H9 (cell line): Measurements from ENCODE around the gene FUT8. TPM values are rescaled to one million over a fixed set of nuclear protein-coding genes. Genes with fewer than 3 reads are reported as not detected.

Experiments used
- DNase-seq: peaks from one replicate; pipeline ENCODE4 v3.0.0-alpha.2; 2017
- H2AFZ ChIP-seq: one replicate; pipeline ENCODE4 v1.6.1; 2013; ENCODE audit warnings: mild to moderate bottlenecking, low read length, control low read depth, moderate library complexity
- H2AK5ac ChIP-seq: 2 replicates; pipeline ENCODE4 v1.6.1; 2013; ENCODE audit warnings: low read length, control low read depth, mixed read lengths; ENCODE audit not compliant: insufficient read length
- H2BK120ac ChIP-seq: one replicate; pipeline ENCODE4 v1.6.1; 2013; ENCODE audit warnings: low read depth, mild to moderate bottlenecking, low read length, control low read depth, inconsistent platforms; ENCODE audit not compliant: poor library complexity, severe bottlenecking
- H2BK12ac ChIP-seq: 2 replicates; pipeline ENCODE4 v1.6.1; 2013; ENCODE audit warnings: low read length, control low read depth, mixed read lengths, low read depth; ENCODE audit not compliant: insufficient read length
- H2BK15ac ChIP-seq: 2 replicates; pipeline ENCODE4 v1.6.1; 2013; ENCODE audit warnings: low read depth, low read length, control low read depth
- H2BK20ac ChIP-seq: one replicate; pipeline ENCODE4 v1.6.1; 2013; ENCODE audit warnings: low read depth, mild to moderate bottlenecking, low read length, control low read depth, inconsistent platforms; ENCODE audit not compliant: poor library complexity, severe bottlenecking
- H2BK5ac ChIP-seq: 2 replicates; pipeline ENCODE4 v1.6.1; 2013; ENCODE audit warnings: low read length, control low read depth, mixed read lengths; ENCODE audit not compliant: insufficient read length
- H3K14ac ChIP-seq: 2 replicates; pipeline ENCODE4 v1.6.1; 2013; ENCODE audit warnings: low read length, control low read depth; ENCODE audit not compliant: insufficient read depth
- H3K18ac ChIP-seq: 2 replicates; pipeline ENCODE4 v1.6.1; 2013; ENCODE audit warnings: low read depth, mild to moderate bottlenecking, mixed read lengths, low read length, control low read depth; ENCODE audit not compliant: insufficient read length
- H3K23ac ChIP-seq: 2 replicates; pipeline ENCODE4 v1.6.1; 2013; ENCODE audit warnings: low read length, control low read depth, mixed read lengths, low read depth; ENCODE audit not compliant: insufficient read length
- H3K23me2 ChIP-seq: 2 replicates; pipeline ENCODE4 v1.6.1; 2013; ENCODE audit warnings: low read depth, mild to moderate bottlenecking, mixed read lengths, low read length, control low read depth; ENCODE audit not compliant: insufficient read length, poor library complexity, severe bottlenecking
- H3K27ac ChIP-seq: 2 replicates; pipeline ENCODE4 v1.5.1; 2013; ENCODE audit warnings: low read length, control low read depth, mixed read lengths, low read depth; ENCODE audit not compliant: insufficient read length
- H3K27me3 ChIP-seq: 2 replicates; pipeline ENCODE4 v1.6.1; 2013; ENCODE audit warnings: low read length, control low read depth, inconsistent platforms; ENCODE audit not compliant: insufficient read depth
- H3K4ac ChIP-seq: 2 replicates; pipeline ENCODE4 v1.6.1; 2013; ENCODE audit warnings: low read depth, mild to moderate bottlenecking, control low read depth, inconsistent platforms, low read length, moderate library complexity
- H3K4me1 ChIP-seq: 2 replicates; pipeline ENCODE4 v1.6.1; 2013; ENCODE audit warnings: low read length, control low read depth, inconsistent platforms; ENCODE audit not compliant: insufficient read depth
- H3K4me2 ChIP-seq: 2 replicates; pipeline ENCODE4 v1.6.1; 2013; ENCODE audit warnings: low read length, control low read depth, mixed read lengths; ENCODE audit not compliant: insufficient read length, insufficient read depth
- H3K56ac ChIP-seq: 2 replicates; pipeline ENCODE4 v1.6.1; 2013; ENCODE audit warnings: low read depth, mild to moderate bottlenecking, mixed read lengths, low read length, control low read depth; ENCODE audit not compliant: insufficient read length
- H3K79me1 ChIP-seq: 2 replicates; pipeline ENCODE4 v1.6.1; 2013; ENCODE audit warnings: low read depth, mild to moderate bottlenecking, moderate library complexity, low read length, control low read depth, inconsistent platforms; ENCODE audit not compliant: insufficient read depth, poor library complexity, severe bottlenecking
- H3K79me2 ChIP-seq: 2 replicates; pipeline ENCODE4 v1.6.1; 2013; ENCODE audit warnings: low read length, control low read depth, inconsistent platforms; ENCODE audit not compliant: insufficient read depth
- H3K9ac ChIP-seq: 2 replicates; pipeline ENCODE4 v1.6.1; 2013; ENCODE audit warnings: low read length, control low read depth, mixed read lengths; ENCODE audit not compliant: insufficient read length; ENCODE audit errors: extremely low read depth
- H3K9me3 ChIP-seq: one replicate; pipeline ENCODE4 v1.6.1; 2013; ENCODE audit warnings: low read depth, low read length, inconsistent platforms; ENCODE audit not compliant: control insufficient read depth
- H3T11ph ChIP-seq: one replicate; pipeline ENCODE4 v1.6.1; 2013; ENCODE audit warnings: mild to moderate bottlenecking, low read length, control low read depth, inconsistent platforms
- H4K20me1 ChIP-seq: one replicate; pipeline ENCODE4 v1.6.1; 2013; ENCODE audit not compliant: control insufficient read depth, insufficient read length, insufficient read depth
- H4K5ac ChIP-seq: 2 replicates; pipeline ENCODE4 v1.6.1; 2013; ENCODE audit warnings: low read depth, mild to moderate bottlenecking, mixed read lengths, low read length, control low read depth; ENCODE audit not compliant: insufficient read length
- H4K8ac ChIP-seq: replicated peaks from 2 replicates; pipeline ENCODE4 v1.6.1; 2013; ENCODE audit warnings: low read length, control low read depth, mixed read lengths, low read depth; ENCODE audit not compliant: insufficient read length
- H4K91ac ChIP-seq: 2 replicates; pipeline ENCODE4 v1.6.1; 2013; ENCODE audit warnings: low read depth, mild to moderate bottlenecking, moderate library complexity, mixed read lengths, low read length, control low read depth; ENCODE audit not compliant: insufficient read length
- H3K27ac Mint-ChIP-seq, 3 experiments: 2 replicates in 2 of 3; 3 replicates in 1 of 3; pipeline ENCODE4 v1.8.0; 2020 to 2021; ENCODE audit warnings: mixed read lengths in 3 of 3, mild to moderate bottlenecking in 1 of 3, moderate library complexity in 1 of 3
- H3K27me3 Mint-ChIP-seq: 2 replicates; pipeline ENCODE4 v1.8.0; 2021; ENCODE audit warnings: low read depth, mild to moderate bottlenecking, moderate library complexity, mixed read lengths
- H3K36me3 Mint-ChIP-seq, 3 experiments: 2 replicates in 2 of 3; 3 replicates in 1 of 3; pipeline ENCODE4 v1.8.0; 2020 to 2021; ENCODE audit warnings: low read depth in 3 of 3, mixed read lengths in 3 of 3; ENCODE audit not compliant: insufficient read depth in 1 of 3
- H3K4me1 Mint-ChIP-seq, 2 experiments: 2 replicates each; pipeline ENCODE4 v1.8.0; 2020; ENCODE audit warnings: mixed read lengths in 2 of 2
- H3K4me3 Mint-ChIP-seq, 2 experiments: 2 replicates in 1 of 2; 3 replicates in 1 of 2; pipeline ENCODE4 v1.8.0; 2020 to 2021; ENCODE audit warnings: mild to moderate bottlenecking in 2 of 2, mixed read lengths in 2 of 2, moderate library complexity in 1 of 2
- H3K9me3 Mint-ChIP-seq, 2 experiments: 2 replicates in 1 of 2; 3 replicates in 1 of 2; pipeline ENCODE4 v1.8.0; 2020; ENCODE audit warnings: mild to moderate bottlenecking in 2 of 2, mixed read lengths in 2 of 2, moderate library complexity in 1 of 2
- WGBS: extraction: QIAGEN DNeasy Blood & Tissue Kit; methylation state at CpG from one replicate; pipeline ENCODE4 v1.1.7; 2013; ENCODE audit warnings: missing lambda C conversion rate, low lambda C conversion rate, mixed read lengths; ENCODE audit not compliant: insufficient read length; ENCODE audit errors: extremely low coverage; 5-methylcytosine and 5-hydroxymethylcytosine counted together
- total RNA-seq: library from RNA; stranded (reverse); gene quantifications from 2 replicates; pipeline ENCODE4 v1.2.1, GENCODE V29; 2021
- TF ChIP-seq, protein P1 (sequence below): fragments of 200-600 bp; sonication (generic); conservative IDR thresholded peaks from 3 replicates; pipeline ENCODE4 v1.8.0; 2021; ENCODE audit warnings: antibody characterized with exemption, mild to moderate bottlenecking

The FUT8 gene
- total RNA-seq, 1 experiment from 2014 or later = 44.3 TPM

DNA sequence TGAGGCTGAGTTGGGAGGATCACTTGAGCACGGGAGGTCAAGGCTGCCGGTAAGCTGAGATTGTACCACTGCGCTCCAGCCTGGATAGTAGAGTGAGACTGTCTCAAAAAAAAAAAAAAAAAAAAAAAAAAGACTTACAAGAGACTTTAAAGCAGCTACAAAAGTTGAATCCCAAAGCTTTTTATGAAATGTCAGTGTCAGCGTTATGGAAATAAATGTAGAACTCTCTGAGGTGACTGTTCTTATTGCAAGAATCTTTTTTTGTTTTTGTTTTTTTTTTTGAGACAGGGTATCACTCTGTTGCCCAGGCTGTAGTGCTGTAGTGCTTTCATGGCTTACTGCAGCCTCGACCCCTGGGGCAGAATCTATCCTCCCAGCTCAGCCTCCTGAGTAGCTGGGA is 17.2 kb downstream of the FUT8 start:
- H2BK120ac ChIP-seq = no peak overlapping the region
- no peaks in the 10 kb centered on the region for H3K9me3 ChIP-seq
- no peak overlapping the region for H3K4ac ChIP-seq
- H4K20me1 ChIP-seq = no peaks in the 10 kb centered on the region
- H3K4me2 ChIP-seq = no peak overlapping the region
- no peak overlapping the region for H2BK15ac ChIP-seq
- H3K23me2 ChIP-seq = no peaks in the 10 kb centered on the region
- Mint-ChIP-seq H3K27me3 (no peaks in the 10 kb centered on the region), H3K9me3 (no peaks in the 10 kb centered on the region; a peak in 1 of 5 replicates), H3K36me3 (peaks cover 0 to 3% (median 0%) of the 10 kb centered on the region in 3 experiments; a peak in 1 of 7 replicates), H3K27ac (no peak overlapping the region), H3K4me3 (no peak overlapping the region), H3K4me1 (peaks cover 24 to 34% of the 10 kb centered on the region in 2 experiments)
- H3K79me2 ChIP-seq = no peaks in the 10 kb centered on the region
- no peak overlapping the region for H2BK5ac ChIP-seq
- no peak overlapping the region for H3K18ac ChIP-seq
- H3K56ac ChIP-seq = no peak overlapping the region
- no peaks in the 10 kb centered on the region for H3K79me1 ChIP-seq
- H3K27ac ChIP-seq = no peak overlapping the region
- H3K14ac ChIP-seq = no peak overlapping the region
- H2AK5ac ChIP-seq = no peak overlapping the region
- H4K91ac ChIP-seq = no peak overlapping the region
- DNase-seq = no peak
- H3K9ac ChIP-seq = no peak overlapping the region
- H4K5ac ChIP-seq = no peak overlapping the region
- TF ChIP-seq, protein P1, sequence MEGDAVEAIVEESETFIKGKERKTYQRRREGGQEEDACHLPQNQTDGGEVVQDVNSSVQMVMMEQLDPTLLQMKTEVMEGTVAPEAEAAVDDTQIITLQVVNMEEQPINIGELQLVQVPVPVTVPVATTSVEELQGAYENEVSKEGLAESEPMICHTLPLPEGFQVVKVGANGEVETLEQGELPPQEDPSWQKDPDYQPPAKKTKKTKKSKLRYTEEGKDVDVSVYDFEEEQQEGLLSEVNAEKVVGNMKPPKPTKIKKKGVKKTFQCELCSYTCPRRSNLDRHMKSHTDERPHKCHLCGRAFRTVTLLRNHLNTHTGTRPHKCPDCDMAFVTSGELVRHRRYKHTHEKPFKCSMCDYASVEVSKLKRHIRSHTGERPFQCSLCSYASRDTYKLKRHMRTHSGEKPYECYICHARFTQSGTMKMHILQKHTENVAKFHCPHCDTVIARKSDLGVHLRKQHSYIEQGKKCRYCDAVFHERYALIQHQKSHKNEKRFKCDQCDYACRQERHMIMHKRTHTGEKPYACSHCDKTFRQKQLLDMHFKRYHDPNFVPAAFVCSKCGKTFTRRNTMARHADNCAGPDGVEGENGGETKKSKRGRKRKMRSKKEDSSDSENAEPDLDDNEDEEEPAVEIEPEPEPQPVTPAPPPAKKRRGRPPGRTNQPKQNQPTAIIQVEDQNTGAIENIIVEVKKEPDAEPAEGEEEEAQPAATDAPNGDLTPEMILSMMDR = no peak
- no peak overlapping the region for H2BK20ac ChIP-seq
- no peak overlapping the region for H3T11ph ChIP-seq
- H2AFZ ChIP-seq = no peak overlapping the region
- WGBS = no CpG with 5 or more reads among the region's 5 CpGs
- no peak overlapping the region for H3K23ac ChIP-seq
- H3K4me1 ChIP-seq = 0 out of 2 replicates have a peak, but pooled peaks cover 2% of the 10 kb centered on the region
- H3K27me3 ChIP-seq = no peaks in the 10 kb centered on the region
- no peak overlapping the region for H4K8ac ChIP-seq
- no peak overlapping the region for H2BK12ac ChIP-seq
